ENCODE measurements around the gene WNK2. TPM values are rescaled to one million over a fixed set of nuclear protein-coding genes. Genes with fewer than 3 reads are reported as not detected.

WNK2 gene
- total RNA-seq, 1 donor from 2014 or later = 9.7 TPM

GRCh38 chr9:93231716-93232115 is 47.8 kb downstream of the WNK2 start:
- no peak overlapping the region for H3K4me3 ChIP-seq (ENCODE audit: low read depth, low read length)
- no peak for TF ChIP-seq CTCF (IDR thresholded peaks at IDR 0.05; ENCODE audit: insufficient read depth, low read length, poor library complexity, severe bottlenecking)
- no peaks in the 10 kb centered on the region for H3K27me3 ChIP-seq (ENCODE audit: control insufficient read depth, insufficient read depth, low read length)
- H3K36me3 ChIP-seq (ENCODE audit: control insufficient read depth, insufficient read depth, low read length) = no peaks in the 10 kb centered on the region
- no peak for DNase-seq (ENCODE audit: low read depth)

GRCh38 chr9:93232388-93232960 is 48.5 kb downstream of the WNK2 start:
- Histone ChIP-seq H3K27me3 (ENCODE audit: control insufficient read depth, insufficient read depth, low read length) (no peaks in the 10 kb centered on the region), H3K36me3 (ENCODE audit: control insufficient read depth, insufficient read depth, low read length) (no peaks in the 10 kb centered on the region), H3K4me3 (ENCODE audit: low read depth, low read length) (no peak overlapping the region)
- no peak for TF ChIP-seq CTCF (IDR thresholded peaks at IDR 0.05; ENCODE audit: insufficient read depth, low read length, poor library complexity, severe bottlenecking)
- no peak for DNase-seq (ENCODE audit: low read depth)

- no peaks in the 10 kb centered on the region for H3K27me3 ChIP-seq (ENCODE audit: control insufficient read depth, insufficient read depth, low read length)
- TF ChIP-seq CTCF (IDR thresholded peaks at IDR 0.05; ENCODE audit: insufficient read depth, low read length, poor library complexity, severe bottlenecking) = no peak
- no peak for DNase-seq (ENCODE audit: low read depth)
Measured at GRCh38 chr9:93233033-93233432, 49.1 kb downstream of the WNK2 start.

GRCh38 chr9:93234600-93234999 is 50.7 kb downstream of the WNK2 start:
- no peak for DNase-seq (ENCODE audit: low read depth)
- no peak overlapping the region for H3K4me3 ChIP-seq (ENCODE audit: low read depth, low read length)
- no peaks in the 10 kb centered on the region for H3K27me3 ChIP-seq (ENCODE audit: control insufficient read depth, insufficient read depth, low read length)
- TF ChIP-seq CTCF (IDR thresholded peaks at IDR 0.05; ENCODE audit: insufficient read depth, low read length, poor library complexity, severe bottlenecking) = no peak
- H3K36me3 ChIP-seq (ENCODE audit: control insufficient read depth, insufficient read depth, low read length) = no peaks in the 10 kb centered on the region

More at GRCh38 chr9:93233033-93233432, 49.1 kb downstream of the WNK2 start:
- Histone ChIP-seq H3K36me3 (ENCODE audit: control insufficient read depth, insufficient read depth, low read length) (no peaks in the 10 kb centered on the region), H3K4me3 (ENCODE audit: low read depth, low read length) (no peak overlapping the region)

GRCh38 chr9:93235300-93235960 is 51.5 kb downstream of the WNK2 start:
- DNase-seq (ENCODE audit: low read depth) = no peak
- Histone ChIP-seq H3K4me3 (ENCODE audit: low read depth, low read length) (no peak overlapping the region), H3K36me3 (ENCODE audit: control insufficient read depth, insufficient read depth, low read length) (no peaks in the 10 kb centered on the region), H3K27me3 (ENCODE audit: control insufficient read depth, insufficient read depth, low read length) (no peaks in the 10 kb centered on the region)
- TF ChIP-seq CTCF (IDR thresholded peaks at IDR 0.05; ENCODE audit: insufficient read depth, low read length, poor library complexity, severe bottlenecking) = no peak
